Medulla oblongata (tissue), 1 donor: ENCODE measurements around the gene NFIA.

Experiments used
- DNase-seq: peaks from one replicate; pipeline ENCODE4 v3.0.0-alpha.2; 2015; ENCODE audit errors: extremely low spot score

NFIA gene

DNA sequence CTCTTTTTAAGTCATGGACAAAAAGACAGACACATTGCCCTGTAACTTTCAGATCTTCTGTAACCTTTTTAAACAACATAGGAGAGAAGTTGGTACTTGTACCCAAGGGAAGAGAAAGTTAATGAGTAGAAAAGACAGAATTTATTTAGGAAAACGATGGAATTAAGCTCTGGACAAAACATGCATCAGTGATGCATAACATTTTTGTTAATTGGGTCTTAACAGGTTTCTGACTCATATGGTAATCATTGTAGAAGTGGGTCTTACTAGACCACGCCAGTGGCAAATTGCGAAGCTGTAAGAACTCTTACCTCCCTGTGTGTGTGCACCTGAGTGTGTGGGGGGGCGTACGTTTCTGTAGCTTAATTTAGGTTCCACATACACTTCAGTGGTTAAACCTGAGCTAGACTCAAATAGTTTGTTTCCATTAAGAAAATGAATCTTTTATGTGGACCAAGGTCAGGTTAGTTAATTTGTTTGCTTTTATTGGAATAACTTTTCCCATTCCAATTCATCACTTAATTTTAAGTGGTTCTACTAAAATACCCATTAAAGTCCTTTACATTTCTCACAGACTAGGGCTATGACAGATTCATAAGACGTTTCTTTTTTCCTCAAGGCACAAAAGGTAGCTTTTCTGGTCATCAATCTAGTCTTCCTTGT lies 48.1 kb downstream of the NFIA start:
- no peak for DNase-seq

DNA sequence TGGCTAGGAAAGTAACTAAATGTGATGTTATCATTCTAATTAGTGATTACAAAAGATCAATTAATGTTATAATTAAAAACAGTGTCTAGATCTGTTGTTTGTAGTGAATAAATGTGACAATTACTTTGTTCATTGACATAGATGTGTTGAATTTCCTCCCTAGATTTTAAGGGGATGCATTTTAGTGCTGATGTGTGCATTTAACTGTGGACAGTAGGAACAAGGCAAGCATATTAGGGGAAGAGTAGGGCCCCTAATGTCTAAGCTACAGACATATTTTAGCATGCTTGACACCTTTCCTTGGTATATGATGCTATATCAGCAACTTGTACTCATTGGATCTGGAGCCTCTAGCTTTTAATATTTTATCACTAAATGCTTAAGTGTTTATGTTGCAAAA lies 48.9 kb downstream of the NFIA start:
- no peak for DNase-seq

DNA sequence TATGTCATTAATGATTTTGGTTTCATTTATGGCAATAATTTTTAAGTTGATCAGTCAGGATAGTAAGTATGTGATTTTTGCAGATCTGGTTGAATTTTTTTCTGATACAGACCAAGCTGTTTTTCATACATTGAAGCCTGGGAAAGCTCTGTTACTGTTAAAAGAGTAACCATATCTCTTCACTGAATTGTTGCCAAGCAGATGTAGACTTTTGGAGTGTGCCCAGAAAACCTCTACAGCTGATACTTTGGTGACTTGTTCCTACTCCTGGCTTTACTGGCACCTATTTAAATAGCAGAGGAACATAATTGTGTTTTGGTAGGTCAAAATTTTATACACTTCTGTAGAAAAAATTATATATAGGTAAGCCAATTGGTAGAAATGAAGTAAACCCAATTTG lies 49.4 kb downstream of the NFIA start:
- DNase-seq, result no peak

DNA sequence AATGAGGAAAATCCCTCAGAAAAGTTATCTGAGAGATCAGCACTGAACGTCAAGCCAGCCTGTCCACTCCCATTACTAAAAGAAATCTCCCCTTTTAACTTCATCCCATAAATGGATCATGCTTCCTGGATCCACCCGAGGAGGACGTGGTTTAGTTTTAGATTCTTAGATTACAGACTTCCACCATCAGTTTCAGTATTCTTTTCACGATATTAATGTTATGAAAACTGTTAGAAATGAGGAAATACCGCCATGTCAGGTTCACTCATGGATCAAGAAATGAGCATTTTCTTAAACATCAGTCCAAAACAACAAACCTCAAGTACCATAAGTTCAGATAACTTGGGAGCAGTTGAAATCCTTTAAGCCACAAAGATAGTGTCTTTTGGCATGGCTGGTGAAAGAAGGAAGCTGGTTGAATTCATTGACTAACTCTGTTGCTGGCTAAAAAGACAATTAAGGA lies 49.8 kb downstream of the NFIA start:
- DNase-seq, result peak; percentile 43

DNA sequence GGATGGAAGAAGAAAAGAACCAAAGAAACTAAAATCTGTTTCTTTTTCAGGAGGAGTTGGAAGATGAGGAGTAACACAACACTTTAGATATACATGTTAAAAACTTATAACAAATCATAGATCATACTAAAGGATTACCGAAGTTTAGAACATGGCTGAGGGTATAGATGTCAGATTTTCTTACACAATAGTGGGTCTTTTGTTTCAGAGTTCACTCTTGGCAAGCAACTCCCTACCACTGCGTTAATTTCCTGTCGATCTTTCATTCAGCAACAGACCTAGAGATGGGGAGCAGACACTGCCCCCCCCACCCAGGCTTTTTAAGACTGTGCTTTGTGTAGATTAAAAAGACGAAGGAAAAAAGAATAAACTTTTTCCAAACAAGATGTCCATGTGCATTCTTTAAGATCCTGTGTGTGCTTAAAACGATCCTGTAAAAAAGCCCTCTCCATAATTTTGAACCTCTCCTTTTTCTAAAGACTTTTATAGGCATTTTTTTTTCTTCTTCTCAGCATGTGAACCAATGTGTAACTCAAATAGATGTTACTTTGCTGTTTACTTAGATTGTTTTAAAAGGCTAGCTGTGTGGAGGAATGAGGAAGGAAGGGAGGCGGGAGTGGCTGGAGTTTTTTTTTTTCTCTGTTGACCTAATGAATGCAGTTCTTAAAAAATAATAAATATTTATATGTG lies 50.4 kb downstream of the NFIA start:
- peak; percentile 55 for DNase-seq

DNA sequence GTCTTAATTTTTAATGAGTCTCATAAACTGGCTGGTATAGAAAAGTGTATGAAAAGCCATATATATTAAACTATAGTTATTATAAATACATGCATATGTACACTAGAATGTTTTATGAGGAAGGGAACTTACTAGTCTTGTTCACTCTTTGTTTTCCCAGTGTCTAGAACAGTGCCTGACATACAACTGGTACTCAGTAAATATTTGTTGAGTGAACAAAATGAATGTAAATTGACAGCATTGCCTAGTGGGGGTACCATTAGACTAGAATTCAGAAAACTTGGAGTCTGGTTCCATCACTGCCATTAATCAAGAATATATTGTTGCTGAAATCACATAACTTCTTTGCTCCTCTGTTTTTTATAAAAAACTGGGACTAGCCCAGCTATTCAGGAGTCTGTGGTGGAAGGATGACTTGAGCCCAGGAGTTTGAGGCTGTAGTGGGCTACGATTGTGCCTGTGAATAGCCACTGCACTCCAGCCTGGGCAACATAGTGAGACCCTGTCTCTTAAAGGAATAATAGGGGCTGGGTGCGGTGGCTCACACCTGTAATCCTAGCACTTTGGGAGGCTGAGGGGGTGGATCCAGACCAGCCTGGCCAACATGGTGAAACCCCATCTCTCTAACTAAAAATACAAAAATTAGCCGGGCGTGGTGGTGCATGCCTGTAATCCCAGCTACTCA lies 51.1 kb downstream of the NFIA start:
- no peak for DNase-seq

DNA sequence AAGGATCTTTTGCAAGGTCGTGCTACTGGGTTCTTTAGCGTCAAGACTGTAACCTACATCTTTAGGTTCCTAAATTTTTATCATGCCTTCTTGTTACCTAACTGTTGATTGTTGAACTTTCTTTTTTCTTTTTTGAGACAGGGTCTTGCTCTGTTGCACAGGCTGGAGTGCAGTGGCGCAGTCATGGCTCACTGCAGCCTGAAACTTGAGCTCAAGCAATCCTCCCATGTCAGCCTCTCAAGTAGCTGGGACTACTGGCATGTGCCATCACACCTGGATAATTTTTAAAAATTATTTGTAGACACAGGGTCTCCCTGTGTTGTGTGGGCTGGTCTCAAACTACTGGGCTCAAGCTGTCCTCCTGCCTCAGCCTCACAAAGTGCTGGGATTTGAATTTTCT lies 52.9 kb downstream of the NFIA start:
- DNase-seq, result no peak

DNA sequence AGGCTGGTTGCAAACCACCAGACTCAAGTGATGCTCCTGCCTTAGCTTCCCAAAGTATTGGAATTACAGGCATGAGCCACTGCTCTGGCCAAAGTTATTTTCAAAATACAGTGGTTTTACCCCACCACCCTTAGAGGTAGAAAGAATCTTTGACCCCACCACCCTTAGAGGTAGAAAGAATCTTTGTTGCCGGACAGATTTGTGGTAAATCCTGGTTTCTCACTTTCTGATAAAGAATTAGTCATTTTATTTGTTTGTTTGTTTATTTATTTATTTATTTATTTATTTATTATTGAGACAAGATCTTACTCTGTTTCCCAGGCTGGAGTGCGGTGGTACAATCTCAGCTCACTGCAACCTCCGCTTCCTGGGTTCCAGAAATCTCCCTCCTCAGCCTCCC lies 55.9 kb downstream of the NFIA start:
- no peak for DNase-seq

DNA sequence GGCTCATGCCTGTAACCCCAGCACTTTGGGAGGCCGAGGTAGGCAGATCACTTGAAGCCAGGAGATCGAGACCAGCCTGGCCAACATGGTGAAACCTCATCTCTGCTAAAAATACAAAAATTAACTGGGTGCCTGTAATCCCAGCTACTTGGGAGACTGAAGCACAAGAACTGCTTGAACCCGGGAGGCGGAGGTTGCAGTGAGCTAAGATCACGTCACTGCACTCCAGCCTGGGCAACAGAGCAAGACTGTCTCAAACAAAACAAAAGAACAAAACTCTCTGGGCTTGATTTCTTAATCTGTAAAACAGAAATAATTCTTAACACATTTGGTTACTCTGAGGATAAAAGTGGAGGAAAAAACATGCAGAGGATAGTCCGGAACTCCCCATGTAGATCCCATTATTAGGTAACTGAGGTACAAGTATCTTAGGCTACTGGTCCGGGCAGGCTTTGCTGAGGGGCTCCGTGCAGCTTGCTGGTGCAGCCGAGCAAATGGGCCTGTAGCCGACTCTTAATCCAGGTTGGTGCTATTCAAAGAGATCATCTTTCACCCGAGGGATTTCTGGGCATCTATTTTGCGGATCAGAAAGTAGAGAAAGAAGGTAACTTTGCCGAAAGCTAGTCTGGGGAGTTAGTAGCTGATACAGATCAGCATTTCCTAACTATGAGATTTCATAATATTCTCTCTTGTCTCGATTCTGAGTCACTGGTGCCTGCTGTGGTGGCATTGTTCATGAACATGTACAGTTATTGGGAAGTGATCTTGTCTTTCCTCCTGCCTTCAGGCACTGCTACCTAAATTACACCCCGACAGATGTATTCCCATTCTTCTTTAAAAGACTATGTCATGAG lies 56.8 kb downstream of the NFIA start:
- DNase-seq, result no peak

DNA sequence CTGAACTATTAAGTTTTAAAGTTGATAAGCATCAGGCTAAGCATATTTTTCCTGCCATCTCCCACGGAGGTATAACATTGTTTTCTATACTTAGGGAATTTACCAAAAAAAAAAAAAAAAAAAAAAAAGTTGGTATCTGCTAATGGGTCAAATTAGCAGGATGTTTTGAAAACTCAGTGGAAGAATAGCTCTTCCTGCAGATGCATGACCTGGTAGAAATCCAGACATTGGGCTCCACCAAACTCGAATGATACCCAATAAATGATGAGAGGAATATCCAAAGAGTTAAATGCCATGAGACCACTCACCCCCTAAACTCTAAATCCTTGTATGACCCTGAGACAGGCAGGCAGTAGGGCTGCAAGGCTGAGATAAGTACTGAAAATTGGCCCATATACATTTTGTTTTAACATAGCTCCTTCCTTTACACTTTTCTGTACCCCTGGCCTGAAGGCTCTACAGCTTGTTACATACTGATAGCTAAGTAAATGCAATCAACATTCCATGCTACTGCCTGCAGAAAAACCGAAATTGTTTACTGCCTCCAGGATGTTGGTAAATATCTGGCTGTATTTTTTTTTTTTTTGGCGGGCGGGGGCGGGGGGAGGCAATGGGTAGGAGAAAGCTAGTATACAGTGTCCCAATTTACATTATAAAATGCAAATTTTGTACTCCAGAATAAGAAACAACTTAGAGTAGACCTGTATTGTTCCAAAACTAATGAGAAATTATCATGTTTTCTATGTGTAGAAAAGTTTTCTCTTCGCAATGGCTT lies 57.6 kb downstream of the NFIA start:
- DNase-seq, result no peak

DNA sequence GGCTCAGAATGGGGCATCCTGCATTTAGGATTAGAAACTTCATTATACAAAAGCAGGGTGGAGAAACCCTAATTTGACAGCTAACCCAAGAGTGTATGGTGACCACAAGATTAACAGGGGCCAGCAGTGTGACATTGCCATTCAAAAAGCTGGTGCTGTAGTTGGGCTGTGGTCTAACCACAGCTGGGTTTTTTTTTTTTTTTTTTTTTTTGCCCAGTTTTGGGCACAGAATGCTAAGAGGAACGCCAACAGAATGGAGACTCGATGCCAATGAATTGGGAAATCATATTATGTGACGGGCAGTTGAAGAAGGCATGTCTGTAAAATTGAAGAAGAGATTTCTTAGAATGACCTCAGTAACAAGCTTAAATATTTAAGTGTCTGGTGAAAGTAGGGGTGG lies 58.4 kb downstream of the NFIA start:
- no peak for DNase-seq

DNA sequence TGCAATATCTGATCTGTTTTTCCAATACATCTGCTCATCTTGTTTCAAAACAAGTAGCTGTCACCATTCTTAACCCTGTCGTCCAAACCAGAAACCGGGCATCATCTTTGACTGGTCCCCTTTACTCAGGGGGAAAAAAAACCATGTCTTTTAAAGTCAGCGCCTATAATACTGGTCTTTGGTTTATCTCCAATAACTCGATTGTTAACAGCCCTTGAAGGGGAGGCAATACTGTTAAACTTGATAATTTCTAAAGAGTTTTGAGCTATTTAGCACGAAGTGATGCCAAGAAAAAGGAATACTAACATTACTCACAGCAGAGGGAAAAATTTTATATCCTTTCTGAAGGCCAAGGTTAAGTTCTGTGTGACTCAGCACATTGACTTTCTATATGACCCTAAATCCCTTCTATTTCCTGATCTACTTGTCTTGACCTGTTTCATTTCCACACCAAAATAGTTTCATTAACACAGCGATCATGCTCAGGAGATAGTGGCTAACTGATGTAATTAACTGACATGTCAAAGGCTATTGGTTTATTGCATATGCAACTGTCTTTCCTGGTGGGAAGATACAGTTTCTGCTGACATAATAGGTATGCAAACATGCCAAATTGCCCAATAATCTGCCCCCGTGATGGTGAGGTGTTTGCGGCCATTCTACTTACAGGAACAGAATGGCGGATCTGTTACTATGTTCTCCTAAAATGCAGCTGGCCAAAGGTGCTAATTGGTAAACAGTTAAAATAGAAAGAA lies 59.1 kb downstream of the NFIA start:
- no peak for DNase-seq

DNA sequence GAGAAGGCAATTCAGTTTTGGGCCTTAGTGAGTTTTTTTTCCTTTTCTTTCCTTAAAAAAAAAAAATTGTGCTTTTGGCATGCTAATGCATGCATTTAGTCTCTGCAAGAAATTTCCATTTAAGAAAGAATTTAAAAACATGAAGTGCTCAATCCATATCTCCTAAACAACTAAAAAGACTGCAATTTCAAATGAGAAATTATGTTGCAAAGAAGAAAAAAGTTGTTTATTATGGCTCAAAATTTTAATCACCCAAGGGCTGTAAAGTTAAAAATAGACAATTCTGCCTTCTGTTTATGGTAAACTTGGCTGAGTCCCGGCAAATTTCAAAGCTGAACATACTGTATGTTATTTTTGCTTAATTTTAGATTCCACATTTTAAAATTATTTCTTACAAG lies 59.7 kb downstream of the NFIA start:
- DNase-seq, result no peak

DNA sequence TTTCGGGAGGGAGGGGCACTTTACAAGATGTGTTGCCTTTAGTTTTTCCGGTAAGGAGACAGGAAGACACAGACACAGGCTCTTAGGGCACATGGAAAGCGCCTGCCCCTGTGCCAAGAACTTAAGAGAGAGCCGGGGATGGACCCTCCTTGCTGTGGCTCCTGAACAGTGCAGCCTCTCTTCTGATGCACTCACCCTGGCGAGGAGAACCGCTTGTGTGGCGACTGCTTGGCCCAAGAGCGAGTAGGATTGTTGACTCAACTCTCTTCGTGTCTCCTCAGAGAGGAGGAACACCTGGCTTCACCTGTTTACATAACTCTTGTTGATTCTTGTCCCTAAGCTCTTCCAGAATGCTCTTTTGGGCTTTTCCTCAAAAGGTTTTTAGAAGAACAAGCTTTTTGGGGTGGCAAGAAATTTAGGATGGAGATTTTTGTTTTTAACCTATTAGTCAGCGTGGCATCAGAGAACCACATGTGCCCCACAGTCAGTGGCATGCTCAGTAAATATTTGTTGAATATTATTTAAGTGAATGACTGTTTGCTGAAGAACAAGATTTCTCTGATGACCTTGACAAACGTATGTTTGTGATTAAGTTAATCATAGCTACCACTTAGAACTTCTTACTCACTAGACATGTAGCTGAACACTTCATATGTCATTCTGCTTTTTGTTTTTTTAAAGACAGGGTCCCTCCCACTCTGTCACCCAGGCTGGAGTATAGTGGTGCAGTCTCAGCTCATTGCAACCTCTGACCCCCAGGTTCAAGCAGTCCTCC lies 60.6 kb downstream of the NFIA start:
- DNase-seq, result peak; percentile 24

DNA sequence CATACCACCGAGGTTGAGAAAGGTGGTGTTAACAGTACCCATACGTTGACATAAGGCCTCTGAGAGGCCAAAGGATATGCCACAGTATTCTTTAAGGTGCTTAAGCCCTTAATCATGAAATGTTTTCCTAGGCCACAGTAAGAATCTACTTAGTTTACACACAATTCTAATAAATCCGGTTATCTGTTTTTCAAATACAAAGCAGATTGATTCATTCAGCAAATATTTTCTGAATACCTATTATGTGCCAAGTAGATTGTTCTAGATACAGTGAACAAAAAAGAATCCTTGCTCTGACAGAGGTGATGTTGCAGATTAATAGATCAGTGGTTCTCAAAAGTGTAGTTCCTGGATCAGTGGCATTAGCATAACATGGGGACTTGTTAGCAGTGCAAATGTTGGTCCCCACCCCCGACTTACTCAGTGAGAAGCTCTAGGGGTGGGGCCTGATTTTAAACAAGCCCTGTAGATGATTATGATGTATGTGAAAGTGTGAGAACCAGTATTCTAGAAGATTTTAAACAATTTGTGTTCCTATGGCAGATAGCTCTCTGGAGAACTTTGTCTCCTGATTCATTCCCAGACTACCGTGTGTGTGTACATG lies 61.6 kb downstream of the NFIA start:
- DNase-seq, result no peak

DNA sequence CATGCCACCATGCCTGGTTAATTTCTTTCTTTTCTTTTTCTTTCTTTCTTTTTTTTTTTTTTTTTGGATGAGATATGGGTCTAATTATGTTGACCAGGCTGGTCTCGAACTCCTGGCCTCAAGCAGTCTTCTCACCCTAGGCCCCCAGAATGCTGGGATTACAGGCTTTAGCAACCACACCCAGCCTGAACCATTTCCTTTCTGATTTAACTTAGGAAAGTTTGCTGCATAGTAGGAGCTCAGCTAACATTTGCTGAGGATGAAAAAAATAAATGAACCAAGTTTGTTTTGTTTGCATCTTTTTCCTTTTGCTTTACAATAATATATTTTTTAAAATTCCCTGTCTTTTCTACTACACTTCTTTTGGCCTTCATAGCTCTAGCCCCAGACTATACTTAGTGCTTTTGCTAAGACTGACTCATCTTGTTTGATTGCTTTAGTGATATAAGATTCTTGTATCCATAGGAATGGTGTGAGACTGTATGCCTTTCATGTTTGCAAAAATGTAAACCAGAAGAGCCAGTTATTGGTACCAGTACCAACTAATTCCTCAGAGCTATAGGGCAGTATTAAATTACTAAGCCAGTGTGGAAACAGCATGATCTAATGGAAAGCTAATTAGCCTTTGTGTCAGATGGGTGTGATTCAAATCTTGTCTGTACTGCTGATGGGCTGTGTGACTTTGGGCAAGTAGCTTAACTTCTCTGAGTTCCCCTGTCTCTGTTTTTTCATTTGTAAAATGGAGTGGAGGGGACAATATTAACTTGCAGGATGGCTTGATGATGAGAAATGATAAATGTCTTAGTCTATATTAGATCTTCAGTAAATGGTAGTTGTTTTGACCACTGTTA lies 66.9 kb downstream of the NFIA start:
- no peak for DNase-seq

DNA sequence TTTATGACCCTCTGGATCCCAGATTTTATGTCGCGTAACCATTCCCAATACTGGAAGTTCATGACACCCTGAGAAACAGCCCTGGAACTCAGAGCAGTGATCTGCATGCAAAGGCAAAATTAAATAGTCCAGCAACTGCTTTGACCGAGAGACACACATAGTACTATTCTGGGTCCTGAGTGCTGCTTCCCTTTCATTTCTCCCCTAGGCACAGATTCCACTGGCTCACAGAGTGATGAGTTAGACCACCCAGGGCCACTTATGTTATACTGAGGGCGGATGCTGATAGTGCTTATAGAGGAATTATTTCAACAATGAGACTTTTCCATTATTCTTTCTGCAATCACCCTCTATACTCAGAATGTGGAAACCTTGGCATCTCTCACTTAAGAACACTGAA lies 69.2 kb downstream of the NFIA start:
- DNase-seq, result no peak

DNA sequence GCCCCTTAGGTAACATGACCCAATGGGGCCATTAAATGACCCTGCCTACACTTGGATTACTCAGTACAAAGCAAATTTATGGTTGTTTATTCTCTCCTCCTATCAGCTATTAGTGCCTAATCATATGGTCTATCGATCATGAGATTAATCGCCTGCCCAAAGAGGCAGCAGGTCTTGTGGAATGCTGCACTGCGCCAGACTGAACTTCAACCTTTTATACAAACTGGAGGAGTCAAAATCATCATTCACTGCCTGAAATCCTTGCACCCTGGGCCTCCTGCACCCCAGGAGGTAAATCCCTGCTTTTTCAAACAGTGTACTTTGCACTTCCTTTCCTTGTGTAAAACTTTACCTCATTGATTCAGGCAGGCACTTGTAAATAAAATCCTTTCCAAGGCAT lies 69.7 kb downstream of the NFIA start:
- DNase-seq, result no peak
